ENCODE data around the gene OR3A2. TPM values are rescaled to one million over a fixed set of nuclear protein-coding genes. Genes with fewer than 3 reads are reported as not detected.
"Not testable (repeated sequence)": the region's sequence is repeated elsewhere in the genome, so short reads cannot be mapped to it uniquely, and the experiment has no call there.

Gene OR3A2
- total RNA-seq, 1 donor from 2014 or later: not detected

DNA sequence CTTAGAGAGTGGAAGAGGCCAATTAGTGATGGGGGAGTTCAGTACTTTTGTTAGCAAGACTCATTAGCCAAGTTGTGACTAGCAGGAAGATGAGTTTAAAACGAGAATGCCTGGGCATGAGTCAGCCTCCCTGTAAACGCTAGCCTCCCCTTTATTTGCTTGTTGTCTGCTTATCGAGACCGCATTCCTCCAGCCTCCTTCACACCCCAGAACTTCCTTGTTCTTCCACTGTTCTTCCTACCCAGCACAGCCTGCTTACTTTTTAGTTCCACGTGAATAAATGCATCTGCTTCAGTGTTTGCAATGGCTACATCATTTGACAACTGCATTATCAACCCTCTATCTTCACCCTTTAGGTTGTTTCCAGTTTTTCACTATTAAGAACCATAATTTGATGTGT lies 67.8 kb downstream of the OR3A2 start:
- no peak for DNase-seq (ENCODE audit: low spot score)
- Mint-ChIP-seq H3K9me3 (ENCODE audit: low read depth) (peaks cover 20% of the 10 kb centered on the region), H3K27ac (ENCODE audit: unreplicated experiment) (no peak overlapping the region), H3K4me1 (ENCODE audit: low read depth) (no peaks in the 10 kb centered on the region), H3K27me3 (ENCODE audit: low read depth) (peaks cover 5% of the 10 kb centered on the region), H3K36me3 (ENCODE audit: low read depth) (no peaks in the 10 kb centered on the region), H3K4me3 (ENCODE audit: unreplicated experiment) (no peak overlapping the region)
- TF ChIP-seq CTCF (IDR thresholded peaks at IDR 0.05): no peak

DNA sequence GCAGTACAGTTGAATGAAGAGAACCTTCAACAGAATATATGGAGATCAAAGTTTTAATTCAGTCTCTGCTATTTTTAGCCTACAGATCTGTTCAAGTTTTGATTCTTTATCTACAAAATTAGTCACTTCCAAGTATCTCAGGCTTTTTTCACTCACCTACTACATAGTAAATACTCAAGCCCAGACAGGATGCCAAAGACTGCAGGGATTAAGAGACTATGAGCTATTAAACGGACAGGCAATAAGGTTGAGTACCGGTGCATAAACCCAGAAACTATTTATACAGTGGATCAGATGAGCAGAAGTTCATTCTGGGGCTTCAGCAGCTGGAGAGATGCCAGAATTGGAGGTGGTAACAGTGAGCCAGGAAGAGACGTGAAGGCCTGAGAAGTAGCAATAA lies 69.3 kb downstream of the OR3A2 start:
- peaks cover 9% of the 10 kb centered on the region for H3K9me3 Mint-ChIP-seq (ENCODE audit: low read depth)
- no peaks in the 10 kb centered on the region for H3K4me1 Mint-ChIP-seq (ENCODE audit: low read depth)
- H3K36me3 Mint-ChIP-seq (ENCODE audit: low read depth): no peaks in the 10 kb centered on the region
- no peak for DNase-seq (ENCODE audit: low spot score)
- no peak overlapping the region for H3K4me3 Mint-ChIP-seq (ENCODE audit: unreplicated experiment)
- peaks cover 9% of the 10 kb centered on the region for H3K27me3 Mint-ChIP-seq (ENCODE audit: low read depth)
- no peak overlapping the region for H3K27ac Mint-ChIP-seq (ENCODE audit: unreplicated experiment)
- TF ChIP-seq CTCF (IDR thresholded peaks at IDR 0.05): no peak

- H3K27me3 Mint-ChIP-seq (ENCODE audit: low read depth): peaks cover 7% of the 10 kb centered on the region
Measured at GRCh38 chr17:3308603-3309002, 77.5 kb downstream of the OR3A2 start.

GRCh38 chr17:3298260-3298659 lies 87.8 kb downstream of the OR3A2 start, which contains the start of gene OR3A1:
TSS of gene OR3A1 (minus strand) at chr17:3298360. CDS start at chr17:3292582, 5,778 bp downstream.
- no peak for DNase-seq (ENCODE audit: low spot score)
- Mint-ChIP-seq H3K27me3 (ENCODE audit: low read depth) (peaks cover 19% of the 10 kb centered on the region), H3K4me3 (ENCODE audit: unreplicated experiment) (no peak within 1 kb of the TSS), H3K4me1 (ENCODE audit: low read depth) (no peaks in the 10 kb centered on the region), H3K9me3 (ENCODE audit: low read depth) (peaks cover 4% of the 10 kb centered on the region), H3K36me3 (ENCODE audit: low read depth) (no peaks in the 10 kb centered on the region), H3K27ac (ENCODE audit: unreplicated experiment) (no peak within 1 kb of the TSS)
- no peak for TF ChIP-seq CTCF (IDR thresholded peaks at IDR 0.05)

More at GRCh38 chr17:3308603-3309002, 77.5 kb downstream of the OR3A2 start:
- Mint-ChIP-seq H3K27ac (ENCODE audit: unreplicated experiment) (no peak overlapping the region), H3K4me3 (ENCODE audit: unreplicated experiment) (no peak overlapping the region), H3K36me3 (ENCODE audit: low read depth) (no peaks in the 10 kb centered on the region), H3K9me3 (ENCODE audit: low read depth) (peaks cover 5% of the 10 kb centered on the region), H3K4me1 (ENCODE audit: low read depth) (no peaks in the 10 kb centered on the region)
- no peak for TF ChIP-seq CTCF (IDR thresholded peaks at IDR 0.05)
- DNase-seq (ENCODE audit: low spot score): no peak

GRCh38 chr17:3295632-3296031 lies 90.5 kb downstream of the OR3A2 start:
- no peak for DNase-seq (ENCODE audit: low spot score)
- Mint-ChIP-seq H3K4me1 (ENCODE audit: low read depth) (no peaks in the 10 kb centered on the region), H3K4me3 (ENCODE audit: unreplicated experiment) (no peak overlapping the region), H3K27ac (ENCODE audit: unreplicated experiment) (no peak overlapping the region), H3K9me3 (ENCODE audit: low read depth) (peaks cover 5% of the 10 kb centered on the region), H3K36me3 (ENCODE audit: low read depth) (no peaks in the 10 kb centered on the region), H3K27me3 (ENCODE audit: low read depth) (peaks cover 19% of the 10 kb centered on the region)
- no peak for TF ChIP-seq CTCF (IDR thresholded peaks at IDR 0.05)

DNA sequence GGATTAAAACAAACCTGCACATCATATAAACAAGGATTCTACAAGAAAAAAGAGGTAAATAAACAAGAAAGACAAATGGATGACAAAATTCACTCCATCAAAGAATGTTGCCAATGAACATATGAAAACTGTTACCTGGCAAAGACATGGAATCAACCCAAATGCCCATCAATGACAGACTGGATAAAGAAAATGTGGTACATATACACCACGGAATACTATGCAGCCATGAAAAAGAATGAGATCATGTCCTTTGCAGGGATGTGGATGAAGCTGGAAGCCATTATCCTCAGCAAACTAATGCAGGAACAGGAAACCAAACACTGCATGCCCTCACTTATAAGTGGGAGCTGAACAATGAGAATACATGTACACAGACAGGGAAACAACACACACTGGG lies 92.6 kb downstream of the OR3A2 start:
- not testable (repeated sequence) for H3K27ac Mint-ChIP-seq (ENCODE audit: unreplicated experiment); H3K4me3 Mint-ChIP-seq (ENCODE audit: unreplicated experiment); H3K36me3 Mint-ChIP-seq (ENCODE audit: low read depth); H3K9me3 Mint-ChIP-seq (ENCODE audit: low read depth); H3K4me1 Mint-ChIP-seq (ENCODE audit: low read depth); DNase-seq (ENCODE audit: low spot score)
- peaks cover 25% of the 10 kb centered on the region for H3K27me3 Mint-ChIP-seq (ENCODE audit: low read depth)

Data from chondrocyte (in vitro differentiated cells).